ENCODE measurements around the gene XRCC4. TPM values are rescaled to one million over a fixed set of nuclear protein-coding genes. Genes with fewer than 3 reads are reported as not detected.
"Not testable (repeated sequence)": the region's sequence is repeated elsewhere in the genome, so short reads cannot be mapped to it uniquely, and the experiment has no call there.

XRCC4 gene
- total RNA-seq, 1 experiment from 2014 or later: 24.6 TPM

- H2AFZ ChIP-seq (ENCODE audit: low read depth, low read length, poor library complexity, severe bottlenecking); POLR2A ChIA-PET; RAD21 ChIA-PET (ENCODE audit: low non-redundant PET in 1 of 2, low total read pairs in 2 of 2, uncharacterized antibody in 2 of 2, unreplicated experiment in 2 of 2); H3K27ac ChIP-seq (ENCODE audit: low read depth, low read length); H3K9me3 ChIP-seq (ENCODE audit: control insufficient read depth in 1 of 2, insufficient read depth in 1 of 2, low read depth in 1 of 2, low read length in 2 of 2); H3K79me2 ChIP-seq (ENCODE audit: insufficient read depth, low read length); ATAC-seq; H3K27me3 ChIP-seq (ENCODE audit: insufficient read depth, low read length); H3K9me2 ChIP-seq (ENCODE audit: insufficient read depth); H3K36me3 ChIP-seq (ENCODE audit: control insufficient read depth in 1 of 2, insufficient read depth in 2 of 2, low read length in 2 of 2); intact Hi-C loops (cut with micrococcal nuclease); BruUV-seq (replicated peaks); H3K4me3 ChIP-seq (replicated peaks in 1 of 2; ENCODE audit: low read depth in 1 of 2, low read length in 2 of 2); DNase-seq (ENCODE audit: low read depth, low spot score); CTCF ChIA-PET; H3K4me2 ChIP-seq (ENCODE audit: low read length); H3K9ac ChIP-seq (ENCODE audit: low read length); H3K4me1 ChIP-seq (ENCODE audit: control insufficient read depth in 1 of 2, insufficient read depth in 2 of 2, low read length in 2 of 2); H4K20me1 ChIP-seq (ENCODE audit: insufficient read depth): not testable (repeated sequence)
These were observed 75.6 kb downstream of the XRCC4 start for GRCh38 chr5:83152996-83153395.

GRCh38 chr5:83156001-83156400 lies 78.7 kb downstream of the XRCC4 start:
- ChIA-PET CTCF (no interaction called here), RAD21 (ENCODE audit: low non-redundant PET in 1 of 2, low total read pairs in 2 of 2, uncharacterized antibody in 2 of 2, unreplicated experiment in 2 of 2) (no interaction called here), POLR2A (no interaction called here)
- no peak for TF ChIP-seq CBX3 (IDR thresholded peaks at IDR 0.05; ENCODE audit: low read depth)
- TF ChIP-seq POLR2AphosphoS5 (IDR thresholded peaks at IDR 0.05; ENCODE audit: low read depth, low read length): no peak
- no peak for TF ChIP-seq EZH2 (IDR thresholded peaks at IDR 0.05)
- TF ChIP-seq ZBTB33 (IDR thresholded peaks at IDR 0.05; ENCODE audit: extremely low read depth, insufficient replicate concordance, low read length): no peak
- TF ChIP-seq SIN3A (IDR thresholded peaks at IDR 0.05; ENCODE audit: low read depth): no peak
- no peak for TF ChIP-seq EGR1 (IDR thresholded peaks at IDR 0.05; ENCODE audit: low read depth)
- TF ChIP-seq MAX (IDR thresholded peaks at IDR 0.05): no peak
- TF ChIP-seq YY1 (IDR thresholded peaks at IDR 0.05; ENCODE audit: extremely low read depth, insufficient replicate concordance, low read depth, low read length): no peak
- TF ChIP-seq ZNF274 (IDR thresholded peaks at IDR 0.05; ENCODE audit: low read depth, low read length): no peak
- no peak for TF ChIP-seq EZH2phosphoT487 (IDR thresholded peaks at IDR 0.05; ENCODE audit: borderline replicate concordance)
- no peak for TF ChIP-seq ZFX (IDR thresholded peaks at IDR 0.05)
- no peak for TF ChIP-seq SRF (IDR thresholded peaks at IDR 0.05; ENCODE audit: low read depth)
- TF ChIP-seq ELF1 (IDR thresholded peaks at IDR 0.05; ENCODE audit: borderline replicate concordance, low read depth): no peak
- no peak for TF ChIP-seq FOSL1 (IDR thresholded peaks at IDR 0.05; ENCODE audit: low read depth)
- no peak for TF ChIP-seq TCF7L2 (IDR thresholded peaks at IDR 0.05; ENCODE audit: borderline replicate concordance, extremely low read depth, insufficient read depth, insufficient read length)
- no peak for TF ChIP-seq SP1 (IDR thresholded peaks at IDR 0.05; ENCODE audit: low read depth)
- no peak for TF ChIP-seq ATF3 (IDR thresholded peaks at IDR 0.05)
- no peak for TF ChIP-seq CEBPB (IDR thresholded peaks at IDR 0.05; ENCODE audit: low read depth)
- no peak for TF ChIP-seq JUND (IDR thresholded peaks at IDR 0.05)
- Histone ChIP-seq H3K9me2 (ENCODE audit: insufficient read depth) (no peaks in the 10 kb centered on the region), H3K79me2 (ENCODE audit: insufficient read depth, low read length) (no peaks in the 10 kb centered on the region), H3K36me3 (ENCODE audit: control insufficient read depth in 1 of 2, insufficient read depth in 2 of 2, low read length in 2 of 2) (no peaks in the 10 kb centered on the region), H3K4me1 (ENCODE audit: control insufficient read depth in 1 of 2, insufficient read depth in 2 of 2, low read length in 2 of 2) (no peaks in the 10 kb centered on the region; a peak in 1 of 4 replicates), H3K27ac (ENCODE audit: low read depth, low read length) (no peak overlapping the region), H4K20me1 (ENCODE audit: insufficient read depth) (no peaks in the 10 kb centered on the region), H2AFZ (ENCODE audit: low read depth, low read length, poor library complexity, severe bottlenecking) (no peak overlapping the region), H3K4me3 (replicated peaks in 1 of 2; ENCODE audit: low read depth in 1 of 2, low read length in 2 of 2) (no peak overlapping the region), H3K27me3 (ENCODE audit: insufficient read depth, low read length) (no peaks in the 10 kb centered on the region), H3K9ac (ENCODE audit: low read length) (no peak overlapping the region), H3K4me2 (ENCODE audit: low read length) (no peak overlapping the region), H3K9me3 (ENCODE audit: control insufficient read depth in 1 of 2, insufficient read depth in 1 of 2, low read depth in 1 of 2, low read length in 2 of 2) (no peaks in the 10 kb centered on the region)
- no TSS peak for BruUV-seq (replicated peaks)
- DNase-seq (ENCODE audit: low read depth, low spot score) (no peak), ATAC-seq (no peak)
- intact Hi-C loops (cut with micrococcal nuclease): no loop called here
